Measurements from ENCODE around the gene CPT1B.
A peak's percentile ranks its signal among the peaks of the same experiment; 100 is the strongest.

The CPT1B gene

DNA sequence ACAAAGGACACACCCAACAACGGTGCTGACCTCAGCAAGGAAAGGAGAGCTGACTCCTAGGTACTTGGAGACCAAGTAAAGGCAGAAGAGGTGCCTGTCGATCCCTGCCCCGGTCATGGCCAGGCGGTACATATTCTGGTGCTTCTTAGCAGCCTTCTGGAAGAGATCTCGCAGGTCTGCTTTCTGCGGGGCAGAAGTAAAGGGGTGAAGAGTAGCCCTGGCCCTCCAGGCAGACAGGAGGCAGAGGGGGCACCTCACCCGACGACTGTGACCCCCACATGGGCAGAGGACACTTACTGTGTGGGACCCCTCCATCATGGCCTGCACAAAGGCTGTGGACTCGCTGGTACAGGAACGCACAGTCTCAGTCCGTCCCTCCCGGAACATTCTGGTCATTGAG is 7.4 kb downstream of the CPT1B start:
- H3K36me3 Mint-ChIP-seq: peaks cover 60% of the 10 kb centered on the region
- H3K4me3 Mint-ChIP-seq: no peak overlapping the region
- H3K9me3 Mint-ChIP-seq: no peaks in the 10 kb centered on the region
- no peaks in the 10 kb centered on the region for H3K27me3 Mint-ChIP-seq
- ATAC-seq: no peak
- peaks cover 22% of the 10 kb centered on the region for H3K4me1 Mint-ChIP-seq
- H3K27ac Mint-ChIP-seq: no peak overlapping the region

DNA sequence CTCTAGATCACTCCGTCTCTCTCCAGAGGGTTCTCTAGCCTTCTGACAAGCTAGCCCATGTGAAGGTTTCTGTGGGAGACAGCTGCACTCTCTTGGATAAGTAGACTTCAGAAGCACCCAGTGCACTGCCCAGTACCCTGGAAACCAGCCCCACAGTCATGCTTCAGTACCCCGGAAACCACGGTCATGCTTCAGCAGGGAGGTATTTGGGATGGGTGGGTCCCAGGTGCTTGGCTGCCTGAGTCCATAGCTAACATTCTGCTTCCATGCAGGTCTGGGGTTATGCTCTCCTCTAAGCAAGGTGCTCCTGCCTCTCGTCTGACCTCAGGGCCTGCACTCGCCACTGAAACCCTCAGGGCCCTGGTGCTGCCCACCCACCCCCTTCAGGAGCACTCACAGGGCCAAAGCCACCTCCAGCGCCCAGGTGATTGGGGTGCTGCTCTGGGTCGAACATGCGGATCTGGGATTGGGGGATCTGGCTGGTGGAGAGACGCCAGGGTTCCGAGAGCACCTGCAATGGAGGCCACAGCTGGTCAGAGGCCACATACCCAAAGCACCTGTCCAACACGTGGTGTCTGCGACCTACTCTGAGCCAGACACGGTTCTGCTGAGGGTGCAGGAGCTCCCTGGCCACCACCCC is 8.2 kb downstream of the CPT1B start:
- Mint-ChIP-seq H3K9me3 (no peaks in the 10 kb centered on the region), H3K4me3 (no peak overlapping the region), H3K27me3 (no peaks in the 10 kb centered on the region), H3K36me3 (peaks cover 51% of the 10 kb centered on the region), H3K27ac (no peak overlapping the region), H3K4me1 (peaks cover 22% of the 10 kb centered on the region)
- no peak for ATAC-seq

DNA sequence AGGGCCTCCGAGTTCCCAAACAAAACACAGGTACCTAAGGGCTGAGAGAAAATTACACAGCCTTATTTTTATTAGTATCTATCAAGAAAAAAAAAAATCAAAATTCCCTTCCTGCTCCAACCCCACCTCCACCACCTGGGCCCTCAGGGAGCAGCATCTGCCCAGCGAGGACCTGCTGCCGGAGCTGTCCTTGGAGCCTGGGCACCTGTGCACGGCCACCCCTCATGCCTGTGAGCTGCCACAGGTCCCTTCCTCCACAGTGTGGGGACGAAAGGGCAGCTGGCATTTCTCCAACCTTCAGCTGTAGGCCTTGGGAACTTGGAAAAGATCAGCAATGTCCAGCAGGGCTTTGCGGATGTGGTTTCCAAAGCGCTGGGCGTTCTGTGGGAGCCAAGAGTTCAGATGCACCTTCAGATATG is 9.2 kb downstream of the CPT1B start:
- Mint-ChIP-seq H3K9me3 (no peaks in the 10 kb centered on the region), H3K4me1 (peaks cover 22% of the 10 kb centered on the region), H3K27ac (no peak overlapping the region), H3K27me3 (no peaks in the 10 kb centered on the region), H3K36me3 (peaks cover 50% of the 10 kb centered on the region), H3K4me3 (no peak overlapping the region)
- no peak for ATAC-seq

DNA sequence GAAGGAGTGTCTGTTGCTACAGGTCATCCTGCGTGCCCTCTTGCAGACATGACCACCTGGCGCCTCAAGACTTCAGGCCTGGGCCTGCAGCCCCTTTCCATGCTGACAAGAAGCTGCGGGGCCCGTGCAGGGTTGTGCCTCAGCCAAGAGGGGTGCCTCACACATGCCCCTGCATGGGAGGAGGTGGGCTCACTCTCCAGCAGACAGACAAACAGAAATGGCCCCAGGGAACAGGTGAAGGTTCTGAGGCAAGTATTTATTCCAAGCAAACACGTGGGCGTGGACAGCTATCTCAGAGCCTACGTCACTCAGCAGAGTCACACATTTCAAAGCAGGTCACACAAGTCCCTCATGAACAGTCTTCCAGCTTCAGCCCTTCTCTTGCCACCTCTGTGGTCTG is 9.6 kb downstream of the CPT1B start:
- Mint-ChIP-seq H3K27ac (no peak overlapping the region), H3K4me3 (no peak overlapping the region), H3K27me3 (no peaks in the 10 kb centered on the region), H3K9me3 (no peaks in the 10 kb centered on the region), H3K36me3 (peaks cover 50% of the 10 kb centered on the region), H3K4me1 (peaks cover 23% of the 10 kb centered on the region)
- ATAC-seq: no peak

DNA sequence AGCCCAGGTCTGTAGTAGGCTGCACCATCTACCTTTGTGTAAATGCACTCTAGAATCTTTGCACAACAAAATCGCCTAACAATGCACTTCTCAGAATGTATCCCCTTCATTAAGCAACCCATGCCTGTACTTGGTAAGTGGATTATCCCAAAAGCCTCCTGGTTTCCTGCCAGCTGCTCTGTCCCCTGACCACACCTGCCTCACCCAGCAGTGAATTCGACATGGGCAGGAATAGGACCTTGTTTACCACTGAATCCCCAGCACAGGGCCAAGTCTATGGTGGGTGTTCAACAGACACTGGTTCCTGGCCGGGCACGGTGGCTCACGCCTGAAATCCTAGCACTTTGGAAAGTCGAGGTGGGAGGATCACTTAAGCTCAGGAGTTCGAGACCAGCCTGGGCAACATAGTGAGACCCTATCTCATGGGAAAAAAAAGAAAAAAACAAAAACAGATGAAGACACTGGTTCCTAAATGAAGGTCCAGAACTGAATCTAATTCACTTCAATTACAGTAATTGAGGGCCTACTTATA is 10.4 kb downstream of the CPT1B start:
- no peaks in the 10 kb centered on the region for H3K27me3 Mint-ChIP-seq
- H3K4me1 Mint-ChIP-seq: peaks cover 30% of the 10 kb centered on the region
- no peak for ATAC-seq
- no peak overlapping the region for H3K4me3 Mint-ChIP-seq
- no peaks in the 10 kb centered on the region for H3K9me3 Mint-ChIP-seq
- peaks cover 46% of the 10 kb centered on the region for H3K36me3 Mint-ChIP-seq
- H3K27ac Mint-ChIP-seq: no peak overlapping the region

DNA sequence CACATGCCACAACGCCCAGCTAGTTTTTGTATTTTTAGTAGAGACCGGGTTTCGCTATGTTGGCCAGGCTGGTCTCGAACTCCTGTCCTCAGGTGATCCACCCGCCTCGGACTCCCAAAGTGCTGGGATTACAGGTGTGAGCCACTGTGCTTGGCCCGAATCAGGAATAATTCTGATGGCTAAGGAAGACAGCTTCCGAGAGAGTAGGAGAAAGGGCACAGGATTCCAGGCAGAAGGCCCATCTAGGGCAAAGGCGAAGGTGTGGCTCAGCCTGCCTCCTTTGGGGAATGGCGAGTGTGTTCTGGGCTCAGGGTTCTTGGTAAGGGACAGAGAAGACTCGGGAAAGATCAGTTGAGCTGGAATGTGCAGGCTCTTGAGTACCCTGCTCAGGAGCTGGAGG is 13.9 kb downstream of the CPT1B start:
- Mint-ChIP-seq H3K4me3 (no peak overlapping the region), H3K27ac (no peak overlapping the region), H3K9me3 (no peaks in the 10 kb centered on the region), H3K4me1 (peaks cover 17% of the 10 kb centered on the region), H3K36me3 (peaks cover 14% of the 10 kb centered on the region), H3K27me3 (no peaks in the 10 kb centered on the region)
- ATAC-seq: no peak

DNA sequence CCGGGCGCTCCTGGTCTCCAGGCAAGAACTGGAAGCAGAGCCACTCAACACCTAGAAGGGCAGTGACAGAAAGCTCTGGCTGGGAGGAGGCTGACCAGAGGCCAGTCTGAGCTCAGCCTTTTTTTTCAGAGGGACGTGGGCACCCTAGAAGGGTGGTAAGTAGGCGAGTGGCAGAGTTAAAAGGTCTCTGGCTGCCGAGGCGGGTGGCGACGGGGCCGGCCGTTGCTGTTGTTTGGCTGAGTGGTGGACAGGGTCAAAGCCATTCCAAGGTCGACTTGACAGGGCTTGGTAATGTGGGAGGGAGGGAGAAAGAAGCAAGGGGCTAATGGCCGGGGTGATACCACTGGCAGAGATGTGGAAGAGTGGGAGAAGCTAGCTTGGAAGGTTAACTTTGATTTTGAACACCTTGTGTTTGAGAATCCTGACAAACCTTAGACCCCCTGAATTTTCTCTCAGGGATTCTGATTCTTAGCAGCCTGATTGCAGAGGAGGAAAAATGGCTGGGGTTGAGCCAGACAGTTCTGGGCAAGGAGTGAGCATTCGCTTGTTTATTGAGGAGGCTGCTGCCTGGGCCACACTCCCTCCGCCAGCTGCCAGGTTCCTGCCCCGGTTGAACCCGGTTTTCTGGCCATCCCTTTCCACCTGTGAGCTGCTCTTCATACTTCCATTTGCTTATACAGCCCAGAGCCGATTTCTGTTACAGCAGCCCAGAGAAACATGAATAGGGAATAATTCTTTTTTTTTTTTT is 14.6 kb downstream of the CPT1B start:
- Mint-ChIP-seq H3K4me3 (peak overlapping the region; percentile 83), H3K36me3 (peaks cover 7% of the 10 kb centered on the region), H3K27ac (peak overlapping the region; percentile 71), H3K27me3 (no peaks in the 10 kb centered on the region), H3K4me1 (peaks cover 17% of the 10 kb centered on the region), H3K9me3 (no peaks in the 10 kb centered on the region)
- ATAC-seq: no peak

DNA sequence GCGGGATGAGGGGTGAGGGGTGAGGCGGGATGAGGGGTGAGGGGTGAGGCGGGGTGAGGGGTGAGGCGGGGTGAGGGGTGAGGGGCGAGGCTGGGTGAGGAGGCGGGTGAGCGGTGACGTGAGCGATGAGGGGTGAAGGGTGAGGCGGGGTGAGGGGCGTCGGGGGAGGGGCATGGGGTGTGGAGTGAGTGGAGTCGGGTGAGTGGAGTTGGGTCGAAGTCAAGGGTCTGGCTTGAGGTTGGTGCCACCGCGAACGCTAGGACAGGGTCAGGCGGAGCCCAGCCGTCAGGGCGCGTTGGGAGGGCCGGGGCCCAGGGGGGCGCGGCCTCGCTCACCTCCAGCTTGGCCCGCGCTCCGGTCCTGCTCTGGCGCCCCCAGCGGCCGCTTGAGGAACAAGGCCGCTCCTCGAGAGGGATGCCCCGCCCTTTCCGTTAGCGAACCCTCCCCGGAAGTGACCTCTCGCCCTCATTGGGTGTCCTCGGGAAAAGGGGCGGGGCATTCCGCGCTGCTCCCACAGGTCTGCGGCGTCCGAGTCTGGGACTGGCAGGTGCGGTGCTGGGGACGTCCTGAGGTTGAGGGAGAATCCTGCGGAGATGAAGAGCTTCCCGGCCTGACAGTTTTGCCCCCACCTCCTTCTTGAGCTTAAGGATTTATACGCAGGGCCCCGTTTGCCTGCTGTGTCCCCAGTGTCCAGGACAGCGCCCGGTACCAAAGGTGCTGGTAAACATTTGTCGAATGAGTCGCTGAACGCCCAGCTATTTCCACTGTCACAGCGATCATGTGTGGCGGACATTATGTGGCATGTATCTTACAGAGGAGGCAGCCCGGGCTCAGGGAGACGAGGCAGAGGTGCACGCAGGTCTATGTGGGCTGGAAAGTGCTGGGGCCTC is 15.5 kb downstream of the CPT1B start, which contains the start of gene SYCE3:
Gene SYCE3, minus strand, starts transcription at position 397 of the 890 bp plus-strand sequence. CDS start 6,514 bp downstream, outside the sequence.
- H3K27me3 Mint-ChIP-seq: no peaks in the 10 kb centered on the region
- H3K4me3 Mint-ChIP-seq: peak within 1 kb of the TSS; percentile 83
- peaks cover 17% of the 10 kb centered on the region for H3K4me1 Mint-ChIP-seq
- peaks cover 3% of the 10 kb centered on the region for H3K36me3 Mint-ChIP-seq
- peak; percentile 94 for ATAC-seq
- peak within 1 kb of the TSS; percentile 78 for H3K27ac Mint-ChIP-seq
- H3K9me3 Mint-ChIP-seq: no peaks in the 10 kb centered on the region

DNA sequence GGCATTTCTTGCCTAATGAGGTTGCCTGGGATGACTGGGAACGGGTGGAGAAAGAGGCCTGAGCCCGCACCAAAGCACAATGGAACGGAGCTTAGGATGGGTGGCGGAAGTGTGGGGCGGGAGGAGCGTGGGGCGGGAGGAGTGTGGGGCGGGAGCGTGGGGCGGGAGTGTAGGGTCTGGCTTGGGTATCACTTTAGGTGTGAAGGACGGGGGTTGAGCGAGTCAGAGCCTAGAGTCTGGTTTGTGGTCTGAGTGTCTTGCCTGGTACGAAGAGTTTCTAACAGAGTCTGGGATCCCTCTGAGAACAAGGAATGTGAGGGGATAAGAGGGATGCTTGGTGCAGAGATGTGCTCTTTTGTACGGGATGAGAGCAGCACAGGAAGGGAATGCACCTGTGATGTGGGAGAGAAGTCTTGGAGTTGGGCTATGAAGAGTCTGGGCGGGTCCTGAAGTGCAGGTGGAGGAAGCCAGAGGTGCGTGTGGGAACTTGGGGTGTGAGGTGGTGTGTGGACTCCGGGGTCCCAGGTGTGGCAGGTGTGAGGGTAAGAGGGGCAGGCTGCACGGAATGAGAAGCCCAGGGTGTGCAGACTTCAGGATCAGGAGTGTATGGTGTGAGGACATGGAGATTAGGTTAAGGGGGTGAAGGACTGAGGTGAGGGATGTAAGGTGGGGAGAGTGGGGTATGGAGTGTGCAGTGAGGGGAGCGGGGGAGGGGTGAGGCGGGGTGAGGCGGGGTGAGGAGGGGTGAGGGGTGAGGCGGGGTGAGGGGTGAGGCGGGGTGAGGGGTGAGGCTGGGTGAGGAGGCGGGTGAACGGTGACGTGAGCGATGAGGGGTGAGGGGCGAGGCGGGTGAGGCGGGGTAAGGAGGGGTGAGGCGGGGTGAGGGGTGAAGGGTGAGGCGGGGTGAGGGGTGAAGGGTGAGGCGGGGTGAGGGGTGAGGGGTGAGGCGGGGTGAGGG is 16.5 kb downstream of the CPT1B start:
- Mint-ChIP-seq H3K4me3 (peak overlapping the region; percentile 76), H3K36me3 (no peaks in the 10 kb centered on the region), H3K27ac (peak overlapping the region; percentile 78), H3K9me3 (no peaks in the 10 kb centered on the region), H3K27me3 (no peaks in the 10 kb centered on the region), H3K4me1 (peaks cover 17% of the 10 kb centered on the region)
- ATAC-seq: peak; percentile 52

DNA sequence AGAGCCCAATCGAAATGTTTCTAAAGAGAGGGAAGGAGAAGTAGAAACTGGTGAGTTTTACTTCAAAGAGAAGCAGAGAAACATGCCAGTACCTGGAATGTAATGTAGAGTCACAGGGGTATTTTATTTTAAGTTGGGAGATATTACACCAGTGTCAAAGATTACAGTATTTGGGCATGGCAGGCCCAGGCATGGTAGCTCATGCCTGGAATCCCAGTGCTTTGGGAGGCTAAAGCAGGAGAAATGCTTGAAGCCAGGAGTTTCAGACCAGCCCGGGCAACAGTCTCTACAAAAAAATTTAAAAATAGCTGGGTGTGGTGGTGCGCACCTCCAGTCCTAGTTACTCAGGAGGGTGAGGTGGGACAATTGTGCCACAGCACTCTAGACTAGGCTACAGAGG is 18.2 kb downstream of the CPT1B start:
- Mint-ChIP-seq H3K36me3 (no peaks in the 10 kb centered on the region), H3K4me3 (no peak overlapping the region), H3K4me1 (peaks cover 17% of the 10 kb centered on the region), H3K27ac (no peak overlapping the region), H3K27me3 (no peaks in the 10 kb centered on the region), H3K9me3 (no peaks in the 10 kb centered on the region)
- ATAC-seq: no peak

DNA sequence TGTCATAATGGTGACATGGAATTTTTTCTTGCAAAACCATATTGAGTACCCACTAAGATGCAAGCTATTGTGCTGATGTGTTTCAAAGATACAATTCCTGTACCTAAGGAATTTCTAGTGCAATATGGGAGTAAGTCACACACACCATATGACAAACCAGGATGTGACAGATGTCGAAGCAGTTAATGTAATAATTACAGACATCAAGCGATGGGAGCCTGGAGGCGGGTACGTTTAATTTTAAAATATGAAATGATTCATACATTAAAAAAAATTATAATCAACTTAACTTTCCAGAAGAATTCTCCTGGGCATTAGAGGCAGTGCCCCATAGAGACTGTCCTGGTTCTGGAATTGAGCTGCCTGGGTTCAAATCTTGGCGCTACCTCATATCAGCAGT is 21.5 kb downstream of the CPT1B start:
- no peaks in the 10 kb centered on the region for H3K27me3 Mint-ChIP-seq
- no peak overlapping the region for H3K27ac Mint-ChIP-seq
- no peak for ATAC-seq
- H3K4me1 Mint-ChIP-seq: peaks cover 3% of the 10 kb centered on the region
- no peaks in the 10 kb centered on the region for H3K36me3 Mint-ChIP-seq
- H3K9me3 Mint-ChIP-seq: no peaks in the 10 kb centered on the region
- no peak overlapping the region for H3K4me3 Mint-ChIP-seq

DNA sequence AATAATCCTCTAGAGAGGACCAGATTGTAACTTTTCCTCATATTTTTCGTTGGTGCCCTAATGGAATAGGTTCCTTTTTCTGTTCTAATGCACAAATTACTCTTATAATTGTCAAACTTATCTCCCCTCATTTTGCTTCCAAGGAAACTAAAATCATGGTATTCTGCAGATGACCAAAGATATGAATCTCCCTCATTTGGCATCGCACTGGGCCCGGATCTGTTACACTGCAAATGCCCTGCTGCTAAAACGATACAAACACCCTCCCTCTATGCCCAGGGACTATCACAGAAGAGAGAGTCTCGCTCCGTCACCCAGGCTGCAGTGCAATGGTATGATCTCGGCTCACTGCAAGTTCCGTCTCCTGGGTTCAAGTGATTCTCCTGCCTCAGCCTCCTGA is 24.9 kb downstream of the CPT1B start:
- no peaks in the 10 kb centered on the region for H3K27me3 Mint-ChIP-seq
- H3K4me3 Mint-ChIP-seq: no peak overlapping the region
- H3K27ac Mint-ChIP-seq: no peak overlapping the region
- H3K9me3 Mint-ChIP-seq: no peaks in the 10 kb centered on the region
- no peaks in the 10 kb centered on the region for H3K36me3 Mint-ChIP-seq
- H3K4me1 Mint-ChIP-seq: peaks cover 18% of the 10 kb centered on the region
- no peak for ATAC-seq

DNA sequence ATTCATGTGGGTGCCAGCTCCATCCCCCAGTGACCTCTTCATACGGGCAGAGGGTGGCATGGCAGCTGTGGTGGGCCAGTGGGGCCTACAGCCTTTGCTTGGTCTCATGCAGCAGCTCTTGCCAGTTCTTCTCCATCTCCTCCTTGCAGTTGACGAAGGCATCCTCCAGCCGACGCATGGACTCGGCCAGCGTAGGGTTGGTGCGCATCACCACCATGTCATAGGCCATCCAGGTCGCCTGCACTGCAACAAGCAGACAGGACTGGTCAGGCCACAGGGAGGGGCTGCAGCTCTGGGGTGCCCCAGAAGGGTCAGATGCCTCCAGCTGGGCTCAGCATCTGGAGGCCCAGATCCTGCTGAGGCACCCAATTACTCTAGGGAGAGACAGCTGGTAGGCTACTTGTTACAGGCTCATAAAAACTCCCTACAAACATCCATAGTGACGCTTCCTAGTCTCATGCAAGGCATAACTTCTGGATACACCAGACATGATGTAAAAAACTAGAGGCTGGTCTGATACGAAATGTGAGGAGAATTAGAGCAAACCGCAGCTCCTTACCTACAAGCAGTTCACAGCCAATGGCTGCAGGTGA is 27.0 kb downstream of the CPT1B start:
- ATAC-seq: no peak
- Mint-ChIP-seq H3K27ac (no peak overlapping the region), H3K36me3 (no peaks in the 10 kb centered on the region), H3K27me3 (no peaks in the 10 kb centered on the region), H3K4me3 (no peak overlapping the region), H3K4me1 (peaks cover 27% of the 10 kb centered on the region), H3K9me3 (no peaks in the 10 kb centered on the region)

DNA sequence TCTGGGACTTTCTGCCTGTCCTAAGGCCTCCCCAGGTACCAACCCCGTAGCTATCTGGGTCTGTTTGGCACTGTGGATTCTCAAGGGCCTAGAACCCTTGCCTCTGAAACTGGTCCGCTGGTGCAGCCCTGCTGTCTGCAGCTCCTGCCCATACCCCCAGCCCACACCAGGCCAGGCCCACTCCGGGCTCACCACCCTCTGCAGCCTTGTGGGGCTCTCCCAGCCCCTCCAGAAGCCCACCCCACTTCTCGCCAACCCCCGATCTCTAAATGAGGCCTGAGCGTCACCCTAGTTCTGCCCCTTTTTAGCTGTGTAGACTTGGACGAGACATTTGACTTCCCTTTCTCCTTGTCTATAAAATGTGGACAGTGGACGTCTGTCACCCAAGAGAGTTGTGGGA is 27.8 kb downstream of the CPT1B start:
- H3K27me3 Mint-ChIP-seq: no peaks in the 10 kb centered on the region
- H3K9me3 Mint-ChIP-seq: no peaks in the 10 kb centered on the region
- ATAC-seq: no peak
- no peaks in the 10 kb centered on the region for H3K36me3 Mint-ChIP-seq
- peak overlapping the region; percentile 43 for H3K27ac Mint-ChIP-seq
- peak overlapping the region; percentile 29 for H3K4me3 Mint-ChIP-seq
- H3K4me1 Mint-ChIP-seq: peaks cover 30% of the 10 kb centered on the region
